NCI-H2081 (cell line): ENCODE data around the gene PRELID3B.
A peak's percentile ranks its signal among the peaks of the same experiment; 100 is the strongest.

Source experiments
- DNase-seq, 2 experiments: peaks; one replicate each; lab custom pipeline; 2025; lab: John Stamatoyannopoulos, UW

PRELID3B gene

GRCh38 chr20:59042151-59042795, at the start of gene PRELID3B:
Gene PRELID3B, minus strand, starts transcription at chr20:59042786. Its CDS starts 56 bp downstream, at chr20:59042730.
- DNase-seq, result no peak

DNA sequence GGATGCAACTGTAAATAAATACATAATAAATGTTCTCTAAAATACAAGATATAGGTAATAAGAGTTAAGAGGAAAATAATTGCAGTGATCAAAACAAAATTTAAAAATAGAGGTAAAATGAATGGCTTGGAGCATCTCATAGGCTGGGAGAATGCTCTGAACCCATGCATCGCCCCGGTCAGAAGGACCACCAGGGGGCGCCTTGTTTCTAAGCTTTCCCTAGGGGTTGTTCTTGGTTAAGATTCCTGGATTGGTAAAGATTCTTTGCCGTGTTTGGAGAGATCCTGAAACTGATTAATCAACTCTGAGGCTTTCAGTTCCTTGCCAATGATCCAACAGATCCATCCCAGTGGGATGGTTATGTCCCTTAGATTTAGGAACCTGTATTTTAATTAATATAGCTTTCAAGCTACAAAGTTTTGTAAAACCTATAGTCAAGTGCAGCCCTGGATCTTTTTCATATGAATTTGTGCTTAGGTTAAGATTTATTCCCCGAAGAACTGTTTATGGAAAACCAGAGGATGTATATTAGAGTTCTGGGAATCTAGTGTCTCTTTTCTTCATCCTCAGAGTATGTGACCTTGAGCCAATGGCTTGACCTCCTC, 45.3 kb upstream of the PRELID3B start:
- DNase-seq, result peak; percentile 55 to 58

- DNase-seq, result no peak
These were observed 44.3 kb upstream of the PRELID3B start for GRCh38 chr20:59086923-59087322.

DNA sequence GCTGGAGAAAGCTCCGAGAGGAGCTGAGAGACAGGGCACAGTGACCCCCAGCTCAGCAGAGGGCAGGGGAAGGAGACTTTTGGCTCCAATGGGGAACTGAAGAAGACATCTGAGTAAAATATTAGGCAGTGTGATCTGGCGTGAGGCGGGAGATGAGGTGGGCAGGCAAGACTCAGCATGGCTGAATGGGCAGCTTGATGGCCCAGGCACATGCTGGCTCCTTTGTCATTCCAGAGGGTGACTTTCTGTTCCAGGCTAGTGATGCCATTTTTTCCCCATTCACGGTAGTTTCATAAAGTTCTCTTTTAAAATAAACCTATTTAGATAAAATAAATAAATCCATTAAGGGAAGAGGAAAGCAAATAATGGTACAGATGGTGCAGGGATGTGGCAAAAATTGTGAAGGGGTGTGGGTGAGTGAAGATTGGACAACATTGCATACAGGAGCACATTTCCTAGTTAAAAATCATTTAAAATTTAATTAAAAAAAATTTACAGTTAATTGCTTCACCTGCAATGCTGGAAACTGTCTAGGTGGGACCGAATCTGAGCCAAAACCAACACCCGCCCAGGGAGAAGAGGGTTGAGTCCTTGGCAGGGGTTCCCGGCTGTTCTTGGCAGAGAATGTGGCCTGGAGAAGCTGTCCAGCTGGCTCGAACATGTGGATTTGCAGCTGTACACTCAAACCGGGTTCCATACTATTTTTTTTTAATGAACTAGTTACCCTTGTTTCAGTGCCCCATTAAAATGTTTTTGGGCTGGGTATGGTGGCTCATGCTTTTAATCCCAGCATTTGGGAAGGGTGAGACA, 41.7 kb upstream of the PRELID3B start:
- DNase-seq, result peak in 1 of 2 experiments; percentile 54

DNA sequence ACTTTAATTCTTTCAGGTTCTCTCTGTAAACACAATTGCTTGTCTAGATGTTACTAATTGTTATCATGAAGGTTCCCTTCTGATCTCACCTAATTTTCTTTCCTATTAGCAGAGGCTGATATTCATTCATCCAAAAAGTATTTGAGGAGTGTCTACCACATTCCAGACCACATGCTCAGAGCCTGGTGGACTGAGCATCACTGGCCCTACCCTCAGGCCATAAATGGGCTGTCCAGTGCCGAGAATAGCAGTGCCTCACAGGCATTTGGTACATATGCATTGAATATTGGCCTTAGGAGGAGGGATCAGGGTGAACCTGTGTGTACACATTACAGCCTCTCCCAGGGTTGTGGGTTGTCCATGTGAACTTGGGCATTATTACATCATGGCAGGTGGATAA, 40.4 kb upstream of the PRELID3B start:
- no peak for DNase-seq

- peak in 1 of 2 experiments; percentile 13 for DNase-seq
These were observed 39.6 kb upstream of the PRELID3B start for GRCh38 chr20:59082077-59082740.

DNA sequence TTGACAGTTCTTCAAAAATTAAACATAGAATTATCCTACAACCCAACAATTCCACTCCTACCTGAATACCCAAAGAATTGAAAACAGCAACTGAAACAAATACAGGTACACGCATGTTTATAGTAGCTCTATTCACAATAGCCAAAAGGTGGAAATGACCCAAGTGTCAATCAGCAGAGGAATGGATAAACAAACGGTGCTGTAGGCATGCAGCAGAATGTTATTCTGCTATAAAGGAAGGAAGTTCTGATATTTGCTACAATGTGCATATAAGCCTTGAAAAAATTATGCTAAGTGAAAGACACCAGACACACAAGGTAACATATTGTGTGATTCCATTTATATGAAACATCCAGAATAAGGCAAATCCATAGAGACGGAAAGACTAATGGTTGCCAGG, 38.5 kb upstream of the PRELID3B start:
- DNase-seq, result no peak

DNA sequence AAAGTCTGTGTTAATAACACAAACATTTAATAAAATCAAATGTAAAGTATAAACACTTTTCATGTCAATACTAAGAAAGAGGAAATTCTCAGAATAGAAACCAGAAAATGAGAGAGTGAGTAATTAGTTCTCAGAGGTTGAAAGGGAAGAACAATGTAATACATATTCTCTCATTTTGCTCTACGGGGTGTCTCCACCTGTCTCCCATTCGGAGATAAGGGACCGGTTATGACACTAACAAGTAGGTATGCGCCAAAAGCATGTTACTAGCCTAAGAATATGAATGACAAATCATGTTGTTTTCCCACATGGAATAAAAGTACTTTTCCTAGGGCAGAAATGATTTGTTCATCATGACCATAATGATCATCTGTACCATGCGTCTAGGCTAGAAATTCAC, 35.6 kb upstream of the PRELID3B start:
- DNase-seq, result peak in 1 of 2 experiments; percentile 2

DNA sequence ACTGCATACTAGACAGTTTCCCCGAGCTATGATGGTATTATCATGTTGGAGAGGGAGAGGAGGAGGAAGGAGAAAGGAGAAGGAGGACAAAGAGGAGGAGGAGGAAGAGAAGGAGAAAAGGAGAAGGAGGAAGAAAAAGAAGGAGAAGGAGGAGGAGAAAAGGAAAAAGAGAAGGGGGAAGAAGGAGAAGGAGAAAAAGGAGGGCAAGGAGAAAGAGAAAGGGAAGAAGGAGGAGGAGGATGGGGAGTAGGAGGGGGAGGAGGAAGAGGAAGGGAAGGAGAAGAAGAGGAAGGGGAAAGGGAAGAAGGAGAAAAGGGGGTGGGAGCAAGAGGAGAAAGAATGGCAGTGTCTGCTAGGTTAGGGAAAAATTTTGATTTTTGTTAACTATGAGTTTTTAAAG, 35.1 kb upstream of the PRELID3B start:
- no peak for DNase-seq

GRCh38 chr20:59075934-59076508, 33.4 kb upstream of the PRELID3B start:
- DNase-seq, result no peak

- DNase-seq, result no peak
These were observed 31.9 kb upstream of the PRELID3B start for GRCh38 chr20:59074456-59074855.

DNA sequence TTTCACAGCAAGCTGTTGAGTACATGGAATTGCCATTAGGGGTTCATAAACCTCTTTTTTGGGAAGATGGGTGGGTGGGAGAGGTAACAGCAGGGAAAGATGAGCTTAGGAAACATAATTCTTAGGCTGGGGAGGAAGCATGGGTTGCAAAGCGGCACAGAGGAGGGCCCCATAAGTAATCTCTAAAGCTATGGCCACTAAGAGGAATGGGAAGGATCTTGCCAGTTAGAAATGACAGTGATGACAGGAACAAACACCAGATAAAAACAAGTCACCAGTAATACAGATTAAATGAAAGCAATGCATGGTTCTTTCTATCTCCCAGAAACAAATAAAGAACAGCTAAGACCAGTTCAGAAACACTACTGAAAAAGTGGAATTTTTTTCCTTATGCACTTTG, 31.0 kb upstream of the PRELID3B start:
- no peak for DNase-seq

DNA sequence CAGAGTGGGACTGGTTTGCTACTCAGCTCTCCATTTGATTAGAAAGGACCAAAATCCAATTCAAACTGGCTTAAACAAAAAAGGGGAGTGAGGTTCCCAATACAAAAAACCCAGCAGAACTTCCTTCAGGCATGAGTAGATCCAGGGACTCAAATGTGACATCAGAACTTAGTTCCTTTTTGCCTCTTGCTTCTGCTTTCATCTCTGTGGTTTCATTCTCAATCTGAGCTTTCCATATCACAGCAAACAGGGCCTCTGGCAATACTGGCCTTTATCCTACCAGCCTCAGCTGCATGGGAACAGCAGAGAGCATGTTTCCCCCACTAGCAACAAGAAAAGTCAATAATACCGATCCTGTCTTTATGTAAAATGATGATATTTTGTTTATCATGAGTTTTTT, 28.6 kb upstream of the PRELID3B start:
- DNase-seq, result no peak

DNA sequence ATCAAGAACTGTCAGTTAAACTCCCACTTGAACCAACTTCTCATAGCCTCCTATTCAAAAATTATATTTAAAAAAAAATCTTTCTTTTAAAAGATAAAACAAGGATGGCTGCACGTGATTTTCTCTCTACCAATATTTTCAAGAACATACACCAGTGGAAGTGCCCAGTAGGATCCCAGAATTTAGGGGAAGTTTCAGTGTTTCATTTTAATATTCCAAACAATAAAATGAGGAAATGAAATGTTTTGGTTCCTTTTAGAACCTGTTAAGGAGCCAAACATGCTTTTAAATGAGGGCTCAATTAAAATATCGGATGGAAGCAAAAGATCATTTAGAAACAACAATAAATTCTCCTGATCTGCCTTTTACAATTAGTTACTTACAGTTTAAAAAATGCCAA, 26.4 kb upstream of the PRELID3B start:
- DNase-seq, result no peak

DNA sequence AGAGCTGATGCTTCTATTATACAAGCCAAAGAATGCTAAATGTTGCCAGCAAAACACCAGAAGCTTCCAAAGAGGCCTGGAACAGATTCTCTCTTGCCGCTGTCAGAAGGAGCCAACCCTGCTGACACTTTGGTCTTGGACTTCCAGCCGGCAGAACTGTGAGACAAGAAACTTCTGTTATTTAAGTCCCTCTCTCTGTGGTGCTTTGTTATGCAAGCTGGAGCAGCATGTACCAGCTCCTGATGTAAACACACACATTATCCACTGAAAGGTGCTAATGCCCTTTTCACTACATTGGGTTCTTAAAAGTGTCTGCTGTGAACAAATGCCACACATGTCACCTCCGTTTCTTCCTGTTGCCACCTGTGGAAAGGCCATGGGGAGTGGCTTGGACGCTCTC, 25.9 kb upstream of the PRELID3B start:
- no peak for DNase-seq

DNA sequence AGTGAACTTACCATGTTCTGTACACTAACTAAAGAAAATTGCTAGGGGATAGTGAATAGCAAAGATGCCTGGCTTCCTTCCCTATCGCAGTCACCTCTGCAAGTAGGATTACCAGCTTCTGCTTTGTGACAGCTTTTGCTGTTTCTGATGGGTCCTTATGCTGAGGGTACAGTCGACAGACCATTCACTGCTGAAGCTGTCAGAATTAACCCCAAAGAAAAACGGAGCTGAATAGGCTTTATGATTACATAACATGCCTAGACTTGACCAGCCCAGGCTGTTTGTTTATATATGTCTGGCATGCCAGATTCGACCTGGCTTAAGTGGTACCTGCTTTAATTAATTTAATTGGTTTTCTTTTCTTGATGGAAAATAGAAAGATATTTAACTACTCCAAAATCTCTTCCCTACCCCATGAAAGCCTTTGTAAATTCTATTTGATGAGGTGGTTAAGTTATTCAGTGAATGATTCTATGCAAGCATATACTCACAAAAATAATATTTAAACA, 21.7 kb upstream of the PRELID3B start:
- DNase-seq, result peak in 1 of 2 experiments; percentile 68

- DNase-seq, result peak in 1 of 2 experiments; percentile 29
These were observed 21.0 kb upstream of the PRELID3B start for GRCh38 chr20:59063358-59064213.

GRCh38 chr20:59062081-59062480, 19.5 kb upstream of the PRELID3B start:
- DNase-seq, result peak in 1 of 2 experiments; percentile 23

DNA sequence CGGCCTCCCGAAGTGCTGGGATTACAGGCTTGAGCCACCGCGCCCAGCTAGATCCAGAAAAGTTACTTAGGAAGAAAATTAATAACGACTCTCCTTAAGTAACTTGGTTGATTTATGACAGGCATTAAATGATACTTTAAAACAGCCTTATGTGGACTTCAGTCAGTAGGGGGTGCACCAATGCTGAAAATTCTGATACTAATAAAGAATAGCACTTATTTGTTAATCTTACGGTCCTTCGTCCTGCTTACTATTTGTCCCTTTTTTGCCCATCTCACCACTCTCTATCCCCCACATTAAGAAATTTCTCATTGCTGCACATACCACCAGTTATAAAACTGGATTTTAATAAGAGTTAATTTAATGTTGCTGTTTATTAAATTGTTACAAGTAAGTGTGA, 12.7 kb upstream of the PRELID3B start:
- DNase-seq, result no peak

GRCh38 chr20:59051666-59052185, 9.1 kb upstream of the PRELID3B start:
- no peak for DNase-seq

DNA sequence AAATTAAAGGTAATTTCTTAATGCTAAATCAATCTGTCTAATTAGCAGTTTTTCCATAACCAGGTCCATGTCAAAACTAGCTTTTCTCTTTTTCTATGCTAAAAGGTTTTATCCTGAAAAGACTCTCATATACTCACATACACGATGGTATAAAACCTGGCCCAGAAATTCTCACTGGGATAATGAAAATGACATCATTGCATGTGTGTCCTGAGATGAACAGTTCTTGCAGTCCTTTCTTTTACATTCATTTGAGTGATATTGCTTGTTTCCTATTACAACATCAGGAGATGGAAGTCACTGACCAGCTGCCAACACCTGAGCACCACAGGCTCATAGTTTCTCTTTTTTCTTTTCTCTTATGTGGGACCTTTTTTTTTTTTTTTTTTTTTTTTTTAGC, 7.9 kb upstream of the PRELID3B start:
- DNase-seq, result no peak
